ENCODE data around the gene ATP9A. TPM values are rescaled to one million over a fixed set of nuclear protein-coding genes. Genes with fewer than 3 reads are reported as not detected.

ATP9A gene
- total RNA-seq, 1 experiment from 2014 or later = 12.1 TPM

DNA sequence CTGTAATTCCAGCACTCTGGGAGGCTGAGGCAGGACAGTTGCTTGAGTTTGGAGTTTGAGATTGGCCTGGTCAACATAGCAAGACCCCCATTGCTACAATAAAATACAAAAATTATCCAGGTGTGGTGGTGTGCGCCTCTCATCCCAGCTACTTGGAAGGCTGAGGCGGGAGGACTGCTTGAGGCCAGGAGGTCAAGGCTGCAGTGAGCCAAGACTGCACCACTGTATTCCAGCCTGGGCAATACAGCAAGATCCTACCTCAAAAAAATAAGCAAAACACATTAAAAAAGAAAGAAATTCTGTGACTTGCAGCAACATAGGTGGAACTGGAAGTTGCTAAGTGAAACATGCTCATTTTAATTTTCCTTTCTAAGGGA, 119.6 kb downstream of the ATP9A start:
- Histone ChIP-seq H4K20me1 (ENCODE audit: control insufficient read depth, insufficient read depth, insufficient read length) (no peaks in the 10 kb centered on the region), H3K27ac (ENCODE audit: insufficient read length, low read depth, low read length) (no peak overlapping the region), H3K27me3 (ENCODE audit: insufficient read depth, low read length) (no peaks in the 10 kb centered on the region), H3K56ac (ENCODE audit: insufficient read length, low read depth, low read length) (no peak overlapping the region), H2BK12ac (ENCODE audit: insufficient read length, low read depth, low read length) (no peak overlapping the region), H3K9me3 (ENCODE audit: control insufficient read depth, low read depth, low read length) (no peaks in the 10 kb centered on the region), H4K5ac (ENCODE audit: insufficient read length, low read depth, low read length) (no peak overlapping the region), H4K91ac (ENCODE audit: insufficient read length, low read depth, low read length) (no peak overlapping the region), H2BK5ac (ENCODE audit: insufficient read length, low read length) (no peak overlapping the region), H3K4me2 (ENCODE audit: insufficient read depth, insufficient read length, low read length) (no peak overlapping the region), H3K4me1 (ENCODE audit: insufficient read depth, low read length) (no peaks in the 10 kb centered on the region), H3K79me2 (ENCODE audit: insufficient read depth, low read length) (no peaks in the 10 kb centered on the region), H3K14ac (ENCODE audit: insufficient read depth, low read length) (no peak overlapping the region), H3K23me2 (ENCODE audit: insufficient read length, low read depth, low read length, poor library complexity, severe bottlenecking) (no peaks in the 10 kb centered on the region), H3K23ac (ENCODE audit: insufficient read length, low read depth, low read length) (no peak overlapping the region), H3K18ac (ENCODE audit: insufficient read length, low read depth, low read length) (no peak overlapping the region), H3T11ph (ENCODE audit: low read length) (no peak overlapping the region), H4K8ac (replicated peaks; ENCODE audit: insufficient read length, low read depth, low read length) (no peak overlapping the region), H2BK120ac (ENCODE audit: low read depth, low read length, poor library complexity, severe bottlenecking) (no peak overlapping the region), H3K9ac (ENCODE audit: extremely low read depth, insufficient read length, low read length) (no peak overlapping the region), H2AK5ac (ENCODE audit: insufficient read length, low read length) (no peak overlapping the region), H2AFZ (ENCODE audit: low read length) (no peak overlapping the region), H2BK20ac (ENCODE audit: low read depth, low read length, poor library complexity, severe bottlenecking) (no peak overlapping the region), H3K4ac (ENCODE audit: low read depth, low read length) (no peak overlapping the region), H2BK15ac (ENCODE audit: low read depth, low read length) (no peak overlapping the region), H3K79me1 (ENCODE audit: insufficient read depth, low read depth, low read length, poor library complexity, severe bottlenecking) (no peaks in the 10 kb centered on the region)
- Mint-ChIP-seq H3K36me3 (ENCODE audit: insufficient read depth in 1 of 3, low read depth in 3 of 3) (no peaks in the 10 kb centered on the region; a peak in 2 of 7 replicates), H3K9me3 (no peaks in the 10 kb centered on the region), H3K27ac (no peak overlapping the region), H3K4me1 (peaks cover 5 to 6% of the 10 kb centered on the region in 2 experiments), H3K27me3 (ENCODE audit: low read depth) (no peaks in the 10 kb centered on the region), H3K4me3 (no peak overlapping the region)
- no CpG with 5 or more reads among the region's 2 CpGs for WGBS (ENCODE audit: extremely low coverage, insufficient read length, low lambda C conversion rate)
- TF ChIP-seq, protein P1, sequence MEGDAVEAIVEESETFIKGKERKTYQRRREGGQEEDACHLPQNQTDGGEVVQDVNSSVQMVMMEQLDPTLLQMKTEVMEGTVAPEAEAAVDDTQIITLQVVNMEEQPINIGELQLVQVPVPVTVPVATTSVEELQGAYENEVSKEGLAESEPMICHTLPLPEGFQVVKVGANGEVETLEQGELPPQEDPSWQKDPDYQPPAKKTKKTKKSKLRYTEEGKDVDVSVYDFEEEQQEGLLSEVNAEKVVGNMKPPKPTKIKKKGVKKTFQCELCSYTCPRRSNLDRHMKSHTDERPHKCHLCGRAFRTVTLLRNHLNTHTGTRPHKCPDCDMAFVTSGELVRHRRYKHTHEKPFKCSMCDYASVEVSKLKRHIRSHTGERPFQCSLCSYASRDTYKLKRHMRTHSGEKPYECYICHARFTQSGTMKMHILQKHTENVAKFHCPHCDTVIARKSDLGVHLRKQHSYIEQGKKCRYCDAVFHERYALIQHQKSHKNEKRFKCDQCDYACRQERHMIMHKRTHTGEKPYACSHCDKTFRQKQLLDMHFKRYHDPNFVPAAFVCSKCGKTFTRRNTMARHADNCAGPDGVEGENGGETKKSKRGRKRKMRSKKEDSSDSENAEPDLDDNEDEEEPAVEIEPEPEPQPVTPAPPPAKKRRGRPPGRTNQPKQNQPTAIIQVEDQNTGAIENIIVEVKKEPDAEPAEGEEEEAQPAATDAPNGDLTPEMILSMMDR (conservative IDR thresholded peaks at IDR 0.05) = no peak
- no peak for DNase-seq

All from H9 (cell line).